ENCODE measurements around the gene PHYKPL.

DNA sequence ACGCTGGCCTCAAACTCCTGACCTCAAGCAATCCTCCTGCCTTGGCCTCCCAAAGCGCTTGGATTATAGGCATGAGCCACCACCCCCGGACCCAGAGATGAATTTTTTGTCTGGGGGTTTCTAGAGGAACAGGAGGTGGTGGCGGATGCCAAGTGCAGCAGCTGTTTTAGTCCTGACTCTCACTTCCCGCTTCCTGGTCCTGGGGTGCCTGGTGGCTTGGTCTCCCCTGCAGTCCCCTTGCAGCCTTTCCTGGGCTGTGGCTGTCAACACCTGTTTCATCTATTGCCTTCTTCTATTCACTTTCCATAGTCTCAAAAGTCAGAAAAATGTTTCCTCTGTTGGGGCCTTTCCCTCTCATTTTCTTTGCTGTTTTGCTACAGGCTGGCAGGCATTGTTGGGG, 72.4 kb downstream of the PHYKPL start:
- TF ChIP-seq POLR2A (IDR thresholded peaks at IDR 0.05; ENCODE audit: low read depth, low read length) (no peak), BHLHE40 (IDR thresholded peaks at IDR 0.05; ENCODE audit: low read depth, low read length) (no peak), MAFK (IDR thresholded peaks at IDR 0.05; ENCODE audit: low read depth, low read length) (no peak), CEBPB (IDR thresholded peaks at IDR 0.05; ENCODE audit: low read depth, low read length) (no peak), SMC3 (IDR thresholded peaks at IDR 0.05; ENCODE audit: low read depth, low read length) (no peak), MAZ (IDR thresholded peaks at IDR 0.05; ENCODE audit: borderline replicate concordance, low read depth, low read length) (no peak), RAD21 (IDR thresholded peaks at IDR 0.05; ENCODE audit: low read length) (no peak), RCOR1 (IDR thresholded peaks at IDR 0.05; ENCODE audit: insufficient replicate concordance, low read length) (no peak)
- TF ChIP-seq, protein P1, sequence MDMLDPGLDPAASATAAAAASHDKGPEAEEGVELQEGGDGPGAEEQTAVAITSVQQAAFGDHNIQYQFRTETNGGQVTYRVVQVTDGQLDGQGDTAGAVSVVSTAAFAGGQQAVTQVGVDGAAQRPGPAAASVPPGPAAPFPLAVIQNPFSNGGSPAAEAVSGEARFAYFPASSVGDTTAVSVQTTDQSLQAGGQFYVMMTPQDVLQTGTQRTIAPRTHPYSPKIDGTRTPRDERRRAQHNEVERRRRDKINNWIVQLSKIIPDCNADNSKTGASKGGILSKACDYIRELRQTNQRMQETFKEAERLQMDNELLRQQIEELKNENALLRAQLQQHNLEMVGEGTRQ (IDR thresholded peaks at IDR 0.05; ENCODE audit: low read depth, low read length), result no peak
- TF ChIP-seq, protein P2, sequence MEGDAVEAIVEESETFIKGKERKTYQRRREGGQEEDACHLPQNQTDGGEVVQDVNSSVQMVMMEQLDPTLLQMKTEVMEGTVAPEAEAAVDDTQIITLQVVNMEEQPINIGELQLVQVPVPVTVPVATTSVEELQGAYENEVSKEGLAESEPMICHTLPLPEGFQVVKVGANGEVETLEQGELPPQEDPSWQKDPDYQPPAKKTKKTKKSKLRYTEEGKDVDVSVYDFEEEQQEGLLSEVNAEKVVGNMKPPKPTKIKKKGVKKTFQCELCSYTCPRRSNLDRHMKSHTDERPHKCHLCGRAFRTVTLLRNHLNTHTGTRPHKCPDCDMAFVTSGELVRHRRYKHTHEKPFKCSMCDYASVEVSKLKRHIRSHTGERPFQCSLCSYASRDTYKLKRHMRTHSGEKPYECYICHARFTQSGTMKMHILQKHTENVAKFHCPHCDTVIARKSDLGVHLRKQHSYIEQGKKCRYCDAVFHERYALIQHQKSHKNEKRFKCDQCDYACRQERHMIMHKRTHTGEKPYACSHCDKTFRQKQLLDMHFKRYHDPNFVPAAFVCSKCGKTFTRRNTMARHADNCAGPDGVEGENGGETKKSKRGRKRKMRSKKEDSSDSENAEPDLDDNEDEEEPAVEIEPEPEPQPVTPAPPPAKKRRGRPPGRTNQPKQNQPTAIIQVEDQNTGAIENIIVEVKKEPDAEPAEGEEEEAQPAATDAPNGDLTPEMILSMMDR (conservative IDR thresholded peaks at IDR 0.05; ENCODE audit: low read depth, low read length), result no peak
- TF ChIP-seq, protein P3, sequence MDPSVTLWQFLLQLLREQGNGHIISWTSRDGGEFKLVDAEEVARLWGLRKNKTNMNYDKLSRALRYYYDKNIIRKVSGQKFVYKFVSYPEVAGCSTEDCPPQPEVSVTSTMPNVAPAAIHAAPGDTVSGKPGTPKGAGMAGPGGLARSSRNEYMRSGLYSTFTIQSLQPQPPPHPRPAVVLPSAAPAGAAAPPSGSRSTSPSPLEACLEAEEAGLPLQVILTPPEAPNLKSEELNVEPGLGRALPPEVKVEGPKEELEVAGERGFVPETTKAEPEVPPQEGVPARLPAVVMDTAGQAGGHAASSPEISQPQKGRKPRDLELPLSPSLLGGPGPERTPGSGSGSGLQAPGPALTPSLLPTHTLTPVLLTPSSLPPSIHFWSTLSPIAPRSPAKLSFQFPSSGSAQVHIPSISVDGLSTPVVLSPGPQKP (IDR thresholded peaks at IDR 0.05; ENCODE audit: borderline replicate concordance, low read depth, low read length), result no peak

Measured in IMR-90 (cell line).